Epithelial cell of proximal tubule (primary cell): ENCODE results near the gene CCDC24. TPM values are rescaled to one million over a fixed set of nuclear protein-coding genes. Genes with fewer than 3 reads are reported as not detected.

Experiments
- DNase-seq: peaks from one replicate; pipeline ENCODE4 v3.0.0-alpha.2; 2011; ENCODE audit warnings: low read depth
- H3K4me3 ChIP-seq: 2 replicates; pipeline ENCODE4 v1.5.1; 2011; ENCODE audit warnings: low read depth, mild to moderate bottlenecking, low read length
- total RNA-seq: library from RNA; depleted of rRNA; stranded (reverse); fragments of >200 nt; gene quantifications from 2 replicates; pipeline ENCODE4 v1.2.3, GENCODE V29; 2015
- TF ChIP-seq, protein P1 (sequence below): conservative IDR thresholded peaks from 2 replicates; pipeline ENCODE4 v1.5.1; 2012; ENCODE audit warnings: low read depth, mild to moderate bottlenecking, low read length

CCDC24 gene
- 6.6 and 7.3 TPM in 2 replicates for total RNA-seq

- no peak for DNase-seq
These were observed at the start of gene CCDC24 for GRCh38 chr1:43991476-43992231. TSS of gene CCDC24 (plus strand) at chr1:43991599. CDS start at chr1:43991879, 280 bp downstream.

DNA sequence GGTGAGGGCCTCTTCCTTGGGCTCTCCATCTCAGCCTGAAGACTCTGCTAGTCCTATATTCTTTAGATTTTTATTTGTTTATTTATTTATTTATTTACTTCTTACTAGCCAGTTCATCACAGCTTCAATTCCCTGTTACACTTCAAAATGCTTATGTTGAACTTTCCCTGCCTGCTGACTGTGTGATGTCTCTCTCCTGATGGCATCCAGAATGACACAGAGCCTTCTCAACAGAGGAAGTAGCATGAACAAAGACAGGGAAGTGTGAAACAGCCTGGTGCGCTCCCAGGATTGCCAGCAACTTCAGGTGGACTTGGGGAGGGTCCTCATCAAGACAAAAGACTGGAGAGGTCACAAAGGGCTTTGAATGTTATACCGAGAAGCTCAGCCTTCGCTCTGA lies 49.0 kb upstream of the CCDC24 start:
- no peak overlapping the region for H3K4me3 ChIP-seq
- DNase-seq = no peak
- TF ChIP-seq, protein P1, sequence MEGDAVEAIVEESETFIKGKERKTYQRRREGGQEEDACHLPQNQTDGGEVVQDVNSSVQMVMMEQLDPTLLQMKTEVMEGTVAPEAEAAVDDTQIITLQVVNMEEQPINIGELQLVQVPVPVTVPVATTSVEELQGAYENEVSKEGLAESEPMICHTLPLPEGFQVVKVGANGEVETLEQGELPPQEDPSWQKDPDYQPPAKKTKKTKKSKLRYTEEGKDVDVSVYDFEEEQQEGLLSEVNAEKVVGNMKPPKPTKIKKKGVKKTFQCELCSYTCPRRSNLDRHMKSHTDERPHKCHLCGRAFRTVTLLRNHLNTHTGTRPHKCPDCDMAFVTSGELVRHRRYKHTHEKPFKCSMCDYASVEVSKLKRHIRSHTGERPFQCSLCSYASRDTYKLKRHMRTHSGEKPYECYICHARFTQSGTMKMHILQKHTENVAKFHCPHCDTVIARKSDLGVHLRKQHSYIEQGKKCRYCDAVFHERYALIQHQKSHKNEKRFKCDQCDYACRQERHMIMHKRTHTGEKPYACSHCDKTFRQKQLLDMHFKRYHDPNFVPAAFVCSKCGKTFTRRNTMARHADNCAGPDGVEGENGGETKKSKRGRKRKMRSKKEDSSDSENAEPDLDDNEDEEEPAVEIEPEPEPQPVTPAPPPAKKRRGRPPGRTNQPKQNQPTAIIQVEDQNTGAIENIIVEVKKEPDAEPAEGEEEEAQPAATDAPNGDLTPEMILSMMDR = no peak

More at GRCh38 chr1:43991476-43992231, at the start of gene CCDC24:
- H3K4me3 ChIP-seq = peak within 1 kb of the TSS; percentile 79
- TF ChIP-seq, protein P1 = no peak

GRCh38 chr1:43944860-43945259 lies 46.5 kb upstream of the CCDC24 start:
- TF ChIP-seq, protein P1 = no peak
- DNase-seq = no peak
- no peak overlapping the region for H3K4me3 ChIP-seq

GRCh38 chr1:43945674-43946235 lies 45.6 kb upstream of the CCDC24 start:
- TF ChIP-seq, protein P1 = no peak
- DNase-seq = no peak
- peak overlapping the region; percentile 98 for H3K4me3 ChIP-seq

GRCh38 chr1:43946236-43947060 lies 45.0 kb upstream of the CCDC24 start, which contains the start of gene IPO13:
TSS of gene IPO13 (plus strand) at chr1:43946950. CDS start at chr1:43947601, 651 bp downstream.
- TF ChIP-seq, protein P1 = peak; percentile 66
- H3K4me3 ChIP-seq = peak within 1 kb of the TSS; percentile 98
- peak; percentile 55 for DNase-seq

- DNase-seq = no peak
- H3K4me3 ChIP-seq = peak overlapping the region; percentile 98
- TF ChIP-seq, protein P1 = no peak
These were observed 44.1 kb upstream of the CCDC24 start for GRCh38 chr1:43947061-43947873.
